MCF 10A (cell line): ENCODE measurements around the gene NNMT. TPM values are rescaled to one million over a fixed set of nuclear protein-coding genes. Genes with fewer than 3 reads are reported as not detected.

Experiments used
- BruUV-seq: library from RNA; stranded (reverse); fragments of 400-500 nt; replicated peaks from 2 replicates; lab custom pipeline; 2021; lab: Mats Ljungman, UMichigan
- CTCF ChIA-PET: fragments of 300-600 bp; sonication (Branson Sonifier 250); formaldehyde crosslinking; extraction: SDS; loops from one replicate; lab custom pipeline; 2021; ENCODE audit warnings: antibody characterized with exemption, inconsistent platforms; lab: Yijun Ruan, JAX
- POLR2A ChIA-PET: fragments of 300-600, 350-650 bp; sonication (Branson Sonifier 250); formaldehyde crosslinking; extraction: SDS; loops from one replicate; lab custom pipeline; 2020; ENCODE audit warnings: antibody characterized with exemption, inconsistent platforms; lab: Yijun Ruan, JAX
- DNase-seq: peaks from one replicate; pipeline ENCODE4 v3.0.0-alpha.2; 2018; ENCODE audit not compliant: unreplicated experiment
- H3K27ac Mint-ChIP-seq: one replicate; pipeline ENCODE4 v1.8.0; 2022; ENCODE audit warnings: mild to moderate bottlenecking, low read depth, mixed read lengths; ENCODE audit not compliant: unreplicated experiment
- H3K27me3 Mint-ChIP-seq: one replicate; pipeline ENCODE4 v1.8.0; 2022; ENCODE audit warnings: mixed read lengths; ENCODE audit not compliant: insufficient read depth, unreplicated experiment
- H3K36me3 Mint-ChIP-seq: one replicate; pipeline ENCODE4 v1.8.0; 2022; ENCODE audit warnings: mild to moderate bottlenecking, moderate library complexity, mixed read lengths; ENCODE audit not compliant: insufficient read depth, unreplicated experiment
- H3K4me1 Mint-ChIP-seq: one replicate; pipeline ENCODE4 v1.8.0; 2022; ENCODE audit warnings: mixed read lengths; ENCODE audit not compliant: insufficient read depth, unreplicated experiment
- H3K4me3 Mint-ChIP-seq: one replicate; pipeline ENCODE4 v1.8.0; 2022; ENCODE audit warnings: mild to moderate bottlenecking, moderate library complexity, mixed read lengths; ENCODE audit not compliant: unreplicated experiment
- H3K9me3 Mint-ChIP-seq: one replicate; pipeline ENCODE4 v1.8.0; 2022; ENCODE audit warnings: mixed read lengths; ENCODE audit not compliant: unreplicated experiment
- intact Hi-C: fragments of 100-400 bp; cut with micrococcal nuclease; formaldehyde crosslinking; loops from 2 replicates; pipeline ENCODE4 v1.14.1; 2022
- total RNA-seq: library from RNA; stranded (reverse); gene quantifications from 2 replicates; pipeline ENCODE4 v1.2.3, GENCODE V29; 2022
- TF ChIP-seq, protein P1 (sequence below): fragments of 200-600 bp; IDR thresholded peaks from one replicate; pipeline ENCODE4 v1.8.0; 2022; ENCODE audit warnings: antibody characterized with exemption, mild to moderate bottlenecking; ENCODE audit not compliant: unreplicated experiment

The NNMT gene
- total RNA-seq, 1 experiment from 2014 or later = 638 TPM

DNA sequence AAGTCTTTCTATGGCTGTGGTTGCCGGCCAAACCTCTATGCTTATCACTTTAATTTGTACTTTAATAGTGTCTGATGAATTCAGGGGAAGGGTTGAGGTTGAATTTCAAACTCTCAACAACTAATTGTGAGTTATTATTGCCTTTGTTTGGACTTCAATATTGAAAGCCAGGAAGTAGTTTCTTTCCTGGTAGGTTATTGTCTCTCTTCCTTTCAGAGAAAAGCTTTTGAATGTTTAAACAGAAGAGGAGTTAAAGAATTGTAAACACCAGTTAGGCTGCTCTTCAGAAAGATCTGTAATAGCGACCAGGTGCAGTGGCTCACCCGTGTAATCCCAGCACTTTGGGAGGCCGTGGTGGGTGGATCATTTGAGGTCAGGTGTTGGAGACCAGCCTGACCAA lies 22.2 kb downstream of the NNMT start:
- Mint-ChIP-seq H3K9me3 (no peaks in the 10 kb centered on the region), H3K27ac (no peak overlapping the region), H3K36me3 (peaks cover 88% of the 10 kb centered on the region), H3K27me3 (no peaks in the 10 kb centered on the region), H3K4me3 (no peak overlapping the region), H3K4me1 (peaks cover 21% of the 10 kb centered on the region)
- ChIA-PET POLR2A (interaction anchor here (1.3 to 1.4 kb wide), 2 partner anchors 19 to 22 kb away, joined by 3 to 4 read pairs; partner anchors contain the start of gene NNMT), CTCF (no interaction called here)
- intact Hi-C loops = no loop called here
- TF ChIP-seq, protein P1, sequence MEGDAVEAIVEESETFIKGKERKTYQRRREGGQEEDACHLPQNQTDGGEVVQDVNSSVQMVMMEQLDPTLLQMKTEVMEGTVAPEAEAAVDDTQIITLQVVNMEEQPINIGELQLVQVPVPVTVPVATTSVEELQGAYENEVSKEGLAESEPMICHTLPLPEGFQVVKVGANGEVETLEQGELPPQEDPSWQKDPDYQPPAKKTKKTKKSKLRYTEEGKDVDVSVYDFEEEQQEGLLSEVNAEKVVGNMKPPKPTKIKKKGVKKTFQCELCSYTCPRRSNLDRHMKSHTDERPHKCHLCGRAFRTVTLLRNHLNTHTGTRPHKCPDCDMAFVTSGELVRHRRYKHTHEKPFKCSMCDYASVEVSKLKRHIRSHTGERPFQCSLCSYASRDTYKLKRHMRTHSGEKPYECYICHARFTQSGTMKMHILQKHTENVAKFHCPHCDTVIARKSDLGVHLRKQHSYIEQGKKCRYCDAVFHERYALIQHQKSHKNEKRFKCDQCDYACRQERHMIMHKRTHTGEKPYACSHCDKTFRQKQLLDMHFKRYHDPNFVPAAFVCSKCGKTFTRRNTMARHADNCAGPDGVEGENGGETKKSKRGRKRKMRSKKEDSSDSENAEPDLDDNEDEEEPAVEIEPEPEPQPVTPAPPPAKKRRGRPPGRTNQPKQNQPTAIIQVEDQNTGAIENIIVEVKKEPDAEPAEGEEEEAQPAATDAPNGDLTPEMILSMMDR = no peak
- no TSS peak for BruUV-seq
- DNase-seq = no peak

DNA sequence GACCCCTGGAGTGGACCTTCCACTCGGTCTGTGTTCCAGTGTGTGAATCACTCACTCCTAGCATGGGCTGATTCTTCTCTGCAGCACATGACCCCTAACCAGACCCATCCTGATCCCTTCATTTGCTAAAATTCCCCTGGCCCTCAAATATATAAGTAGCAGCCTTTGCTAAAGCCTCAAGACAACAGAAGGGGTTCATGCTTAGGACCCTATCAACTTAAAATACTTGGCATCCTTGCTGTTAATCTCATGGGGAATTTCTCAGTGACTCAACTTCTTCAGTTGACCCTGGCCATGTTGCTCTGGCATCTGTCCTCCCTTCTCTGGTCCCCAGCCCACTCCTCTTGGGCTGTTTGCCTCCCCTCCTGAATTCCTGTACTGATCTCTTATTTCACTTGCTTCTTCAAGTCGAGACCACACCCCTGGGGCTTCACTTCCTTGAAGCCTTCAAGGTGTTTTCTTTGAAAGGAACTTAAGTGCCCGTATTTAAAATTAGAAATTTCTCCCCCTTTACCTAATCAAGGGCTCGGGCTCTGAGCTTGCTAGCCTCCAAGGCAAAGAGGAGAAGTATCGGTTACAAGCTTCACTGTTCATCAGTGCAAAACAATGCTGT lies 23.6 kb downstream of the NNMT start:
- Mint-ChIP-seq H3K9me3 (no peaks in the 10 kb centered on the region), H3K27ac (no peak overlapping the region), H3K36me3 (peaks cover 74% of the 10 kb centered on the region), H3K4me1 (peaks cover 21% of the 10 kb centered on the region), H3K27me3 (no peaks in the 10 kb centered on the region), H3K4me3 (no peak overlapping the region)
- DNase-seq = no peak
- ChIA-PET POLR2A (interaction anchor here (0.6 to 1.3 kb wide), 4 partner anchors 21 to 39 kb away, joined by 3 to 4 read pairs (median 3); no protein-coding TSS in a partner anchor), CTCF (interaction anchor here (0.6 kb wide), 1 partner anchor 8 kb away, joined by 4 read pairs; no protein-coding TSS in a partner anchor)
- BruUV-seq = no TSS peak
- TF ChIP-seq, protein P1 = no peak
- intact Hi-C loops = no loop called here

DNA sequence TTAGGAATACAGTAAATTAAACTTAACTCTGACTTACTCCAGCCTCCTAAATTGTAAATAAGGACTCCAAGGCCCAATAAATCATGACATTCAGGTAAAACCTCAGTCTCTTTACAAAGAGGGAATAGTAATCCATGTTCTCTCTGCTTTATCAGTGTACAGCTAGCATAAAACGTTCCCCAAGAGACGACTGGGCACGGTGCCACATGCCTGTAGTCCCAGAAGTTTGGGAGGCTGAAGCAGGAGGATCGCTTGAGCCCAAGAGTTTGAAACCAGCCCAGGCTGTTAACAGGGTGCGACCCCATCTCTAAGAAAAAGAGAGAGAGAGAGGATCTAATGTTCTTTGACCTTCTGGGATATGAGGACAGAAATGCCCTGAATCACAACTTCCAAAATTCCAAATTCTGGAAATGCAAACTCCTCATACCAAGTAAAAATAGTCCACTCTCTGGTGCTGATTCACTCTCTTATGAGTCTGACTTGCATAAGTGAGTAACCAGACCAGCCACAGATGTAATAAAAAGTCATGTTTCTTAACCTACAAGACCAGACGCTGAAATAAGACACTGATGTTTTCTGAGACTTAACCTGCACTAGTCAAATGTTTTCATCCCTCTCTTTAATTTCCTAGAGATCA lies 25.5 kb downstream of the NNMT start:
- TF ChIP-seq, protein P1 = no peak
- DNase-seq = no peak
- no TSS peak for BruUV-seq
- Mint-ChIP-seq H3K27me3 (no peaks in the 10 kb centered on the region), H3K4me3 (no peak overlapping the region), H3K27ac (no peak overlapping the region), H3K9me3 (no peaks in the 10 kb centered on the region), H3K36me3 (peaks cover 55% of the 10 kb centered on the region), H3K4me1 (peaks cover 21% of the 10 kb centered on the region)
- CTCF ChIA-PET = interaction anchor here (0.6 kb wide), 1 partner anchor 997 kb away, joined by 3 read pairs; no protein-coding TSS in a partner anchor
- intact Hi-C loops = no loop called here
- POLR2A ChIA-PET = interaction anchor here (0.7 kb wide), 1 partner anchor 412 kb away, joined by 3 read pairs; no protein-coding TSS in a partner anchor

DNA sequence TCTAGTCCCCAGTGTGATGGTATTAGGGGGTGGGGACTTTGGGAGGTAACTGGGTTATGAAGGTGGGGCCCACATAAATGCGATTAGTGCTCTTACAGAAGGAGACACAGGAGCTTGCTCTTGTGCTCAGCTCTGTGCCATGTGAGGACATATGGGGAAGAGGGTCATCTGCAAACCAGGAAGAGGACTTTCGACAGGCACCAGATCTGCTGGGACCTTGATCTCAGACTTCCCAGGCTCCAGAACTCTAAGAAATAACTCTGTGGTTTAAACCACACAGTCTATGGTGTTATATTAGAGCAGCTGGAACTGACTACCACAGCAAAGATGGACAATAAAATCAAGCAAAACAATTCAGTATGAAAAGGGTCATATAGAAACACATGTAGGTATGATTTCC lies 26.7 kb downstream of the NNMT start:
- POLR2A ChIA-PET = interaction anchor here (0.8 kb wide), 1 partner anchor 30 kb away, joined by 3 read pairs; no protein-coding TSS in a partner anchor
- peaks cover 21% of the 10 kb centered on the region for H3K4me1 Mint-ChIP-seq
- no peak for DNase-seq
- H3K27me3 Mint-ChIP-seq = no peaks in the 10 kb centered on the region
- H3K27ac Mint-ChIP-seq = no peak overlapping the region
- no peak overlapping the region for H3K4me3 Mint-ChIP-seq
- CTCF ChIA-PET = interaction anchor here (0.7 to 1.0 kb wide), 3 partner anchors 17 to 327 kb away, joined by 3 to 5 read pairs (median 5); no protein-coding TSS in a partner anchor
- intact Hi-C loops = no loop called here
- H3K9me3 Mint-ChIP-seq = no peaks in the 10 kb centered on the region
- BruUV-seq = no TSS peak
- TF ChIP-seq, protein P1 = no peak
- peaks cover 43% of the 10 kb centered on the region for H3K36me3 Mint-ChIP-seq
